Neural progenitor cell (in vitro differentiated cells): ENCODE results near the gene DRAXIN. TPM values are rescaled to one million over a fixed set of nuclear protein-coding genes. Genes with fewer than 3 reads are reported as not detected.

Experiments used
- DNase-seq: peaks from one replicate; pipeline ENCODE4 v3.0.0-alpha.2; 2016; ENCODE audit warnings: low spot score
- H2AFZ ChIP-seq: fragments of 200-600 bp; sonication (generic); replicated peaks from 2 replicates; pipeline ENCODE4 v1.6.1; 2016; ENCODE audit warnings: antibody characterized with exemption
- H3F3A ChIP-seq: fragments of 200-600 bp; sonication (generic); 2 replicates; pipeline ENCODE4 v1.6.1; 2016; ENCODE audit warnings: antibody characterized with exemption, low read depth
- H3K27ac ChIP-seq: fragments of 200-600 bp; sonication (generic); 2 replicates; pipeline ENCODE4 v1.5.1; 2016; ENCODE audit warnings: mild to moderate bottlenecking
- H3K27me3 ChIP-seq: fragments of 200-600 bp; sonication (generic); 2 replicates; pipeline ENCODE4 v1.6.1; 2016; ENCODE audit warnings: mild to moderate bottlenecking, moderate library complexity
- H3K36me3 ChIP-seq: fragments of 200-600 bp; sonication (generic); 2 replicates; pipeline ENCODE4 v1.5.1; 2016
- H3K4me1 ChIP-seq: fragments of 200-600 bp; sonication (generic); 2 replicates; pipeline ENCODE4 v1.6.1; 2016; ENCODE audit warnings: mixed run types
- H3K4me2 ChIP-seq: fragments of 200-600 bp; sonication (generic); 2 replicates; pipeline ENCODE4 v1.6.1; 2016
- H3K4me3 ChIP-seq: fragments of 200-600 bp; sonication (generic); 2 replicates; pipeline ENCODE4 v1.5.1; 2016
- H3K79me2 ChIP-seq: fragments of 200-600 bp; sonication (generic); 2 replicates; pipeline ENCODE4 v1.6.1; 2016; ENCODE audit warnings: low read depth
- H3K9ac ChIP-seq: fragments of 200-600 bp; sonication (generic); 2 replicates; pipeline ENCODE4 v1.6.1; 2016
- H3K9me3 ChIP-seq: fragments of 200-600 bp; sonication (generic); 2 replicates; pipeline ENCODE4 v1.5.1; 2016; ENCODE audit warnings: low read depth
- H4K20me1 ChIP-seq: fragments of 200-600 bp; sonication (generic); 2 replicates; pipeline ENCODE4 v1.6.1; 2016; ENCODE audit warnings: low read depth
- H3K27ac Mint-ChIP-seq: 3 replicates; pipeline ENCODE4 v1.8.0; 2021; ENCODE audit warnings: mixed read lengths
- H3K27me3 Mint-ChIP-seq: 2 replicates; pipeline ENCODE4 v1.8.0; 2022; ENCODE audit warnings: low read depth, mild to moderate bottlenecking, inconsistent platforms, moderate library complexity, mixed read lengths; ENCODE audit not compliant: insufficient read depth
- H3K36me3 Mint-ChIP-seq: 3 replicates; pipeline ENCODE4 v1.8.0; 2021; ENCODE audit warnings: mixed read lengths
- H3K4me1 Mint-ChIP-seq: 3 replicates; pipeline ENCODE4 v1.8.0; 2021; ENCODE audit warnings: mixed read lengths
- H3K4me3 Mint-ChIP-seq: 3 replicates; pipeline ENCODE4 v1.8.0; 2021; ENCODE audit warnings: mild to moderate bottlenecking, moderate library complexity, mixed read lengths
- H3K9me3 Mint-ChIP-seq: 3 replicates; pipeline ENCODE4 v1.8.0; 2020; ENCODE audit warnings: mixed read lengths
- CTCF ChIP-seq: fragments of 200-600 bp; sonication (generic); IDR thresholded peaks from 2 replicates; pipeline ENCODE4 v1.5.1; 2017; ENCODE audit warnings: antibody characterized with exemption, mild to moderate bottlenecking
- EZH2 ChIP-seq: fragments of 200-600 bp; sonication (generic); IDR thresholded peaks from 2 replicates; pipeline ENCODE4 v1.6.1; 2017; ENCODE audit warnings: antibody characterized with exemption, mild to moderate bottlenecking, moderate library complexity
- EZH2phosphoT487 ChIP-seq: fragments of 200-600 bp; sonication (generic); IDR thresholded peaks from 2 replicates; pipeline ENCODE4 v1.6.1; 2017; ENCODE audit warnings: antibody characterized with exemption
- total RNA-seq: library from RNA; depleted of rRNA; stranded (reverse); fragments of >200 nt; gene quantifications from 2 replicates; pipeline ENCODE4 v1.2.3, GENCODE V29; 2015; ENCODE audit warnings: low replicate concordance

The DRAXIN gene
- total RNA-seq, 1 donor from 2014 or later: 27.1 TPM

- Histone ChIP-seq H2AFZ (peak within 1 kb of the TSS; percentile 31), H3K9me3 (no peaks in the 10 kb centered on the region), H3K27me3 (peaks cover 64% of the 10 kb centered on the region), H3K9ac (no peak within 1 kb of the TSS), H3K4me3 (peak within 1 kb of the TSS; percentile 35), H3F3A (peaks cover 16% of the 10 kb centered on the region), H3K27ac (no peak within 1 kb of the TSS), H4K20me1 (no peaks in the 10 kb centered on the region), H3K79me2 (no peaks in the 10 kb centered on the region), H3K4me1 (peaks cover 17% of the 10 kb centered on the region), H3K4me2 (peak within 1 kb of the TSS; percentile 77), H3K36me3 (no peaks in the 10 kb centered on the region)
- peak within 1 kb of the TSS; percentile 58 for H3K27ac Mint-ChIP-seq
- peak; percentile 72 for DNase-seq
- peaks cover 23% of the 10 kb centered on the region for H3K27me3 Mint-ChIP-seq
- TF ChIP-seq CTCF (no peak), EZH2phosphoT487 (no peak), EZH2 (no peak)
- H3K4me3 Mint-ChIP-seq: peak within 1 kb of the TSS; percentile 54
- H3K36me3 Mint-ChIP-seq: no peaks in the 10 kb centered on the region
- H3K9me3 Mint-ChIP-seq: no peaks in the 10 kb centered on the region
- peaks cover 23% of the 10 kb centered on the region for H3K4me1 Mint-ChIP-seq
These were observed 70.5 kb downstream of the DRAXIN start, which contains the start of gene C1orf167 for GRCh38 chr1:11761988-11762406. TSS of gene C1orf167 (plus strand) at chr1:11762193. CDS start at chr1:11764401, 2,208 bp downstream.

DNA sequence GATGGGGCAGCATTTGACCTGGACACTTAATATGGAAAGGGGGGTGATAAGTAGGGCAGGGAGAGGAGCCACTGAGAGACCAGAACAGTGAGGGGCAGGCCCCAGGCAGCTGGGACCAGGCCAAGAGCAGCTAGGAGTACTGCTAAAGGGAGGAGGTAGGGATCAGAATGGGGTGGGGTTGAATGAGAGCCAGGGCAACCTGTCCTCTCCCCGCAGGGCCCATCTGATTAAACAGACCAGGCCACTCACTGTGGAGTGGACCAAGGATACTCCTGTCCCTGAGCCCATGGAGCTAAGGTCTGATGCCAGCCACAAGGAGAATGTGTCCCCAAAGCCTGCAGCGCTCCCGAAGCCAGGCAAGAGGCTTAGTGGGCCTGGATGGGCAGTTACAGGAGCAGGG is 72.6 kb downstream of the DRAXIN start:
- Mint-ChIP-seq H3K27me3 (peaks cover 23% of the 10 kb centered on the region), H3K9me3 (no peaks in the 10 kb centered on the region), H3K4me3 (peak overlapping the region; percentile 46), H3K4me1 (peaks cover 23% of the 10 kb centered on the region), H3K27ac (peak overlapping the region; percentile 88), H3K36me3 (no peaks in the 10 kb centered on the region)
- H3K4me2 ChIP-seq: peak overlapping the region; percentile 18
- no peaks in the 10 kb centered on the region for H3K36me3 ChIP-seq
- H3K4me3 ChIP-seq: no peak overlapping the region
- no peak overlapping the region for H3K9ac ChIP-seq
- H3K27ac ChIP-seq: no peak overlapping the region
- H3K27me3 ChIP-seq: peaks cover 60% of the 10 kb centered on the region
- H3K4me1 ChIP-seq: peaks cover 17% of the 10 kb centered on the region
- H3K9me3 ChIP-seq: no peaks in the 10 kb centered on the region
- H3K79me2 ChIP-seq: no peaks in the 10 kb centered on the region
- H3F3A ChIP-seq: peaks cover 16% of the 10 kb centered on the region
- no peak overlapping the region for H2AFZ ChIP-seq
- H4K20me1 ChIP-seq: no peaks in the 10 kb centered on the region
- no peak for DNase-seq
- TF ChIP-seq EZH2 (no peak), CTCF (no peak), EZH2phosphoT487 (no peak)

- no peak overlapping the region for H3K4me2 ChIP-seq
- no peak for TF ChIP-seq EZH2
- no peak for TF ChIP-seq EZH2phosphoT487
- no peak for TF ChIP-seq CTCF
- no peaks in the 10 kb centered on the region for H4K20me1 ChIP-seq
- H3K4me3 ChIP-seq: no peak overlapping the region
- H3K36me3 ChIP-seq: no peaks in the 10 kb centered on the region
- H3K79me2 ChIP-seq: no peaks in the 10 kb centered on the region
- no peaks in the 10 kb centered on the region for H3K9me3 ChIP-seq
- peaks cover 56% of the 10 kb centered on the region for H3K27me3 ChIP-seq
- H3K27ac Mint-ChIP-seq: no peak overlapping the region
- H2AFZ ChIP-seq: no peak overlapping the region
- H3F3A ChIP-seq: peaks cover 16% of the 10 kb centered on the region
- peaks cover 23% of the 10 kb centered on the region for H3K4me1 Mint-ChIP-seq
- DNase-seq: peak; percentile 29
- no peak overlapping the region for H3K27ac ChIP-seq
- H3K9me3 Mint-ChIP-seq: no peaks in the 10 kb centered on the region
- no peak overlapping the region for H3K4me3 Mint-ChIP-seq
- H3K4me1 ChIP-seq: peaks cover 17% of the 10 kb centered on the region
- peaks cover 23% of the 10 kb centered on the region for H3K27me3 Mint-ChIP-seq
- no peaks in the 10 kb centered on the region for H3K36me3 Mint-ChIP-seq
- no peak overlapping the region for H3K9ac ChIP-seq
These were observed 73.0 kb downstream of the DRAXIN start for GRCh38 chr1:11764519-11764918.
